Psoas muscle (tissue), 8 donors: ENCODE results near the gene FOXP2. TPM values are rescaled to one million over a fixed set of nuclear protein-coding genes. Genes with fewer than 3 reads are reported as not detected.

Source experiments
- ATAC-seq, 4 donors: fragments of 200-7000 bp; cut with Tn5 transposase; one replicate each; pipeline ENCODE4 v1.9.1; 2020; ENCODE audit warnings: moderate library complexity in 3 of 4, mild to moderate bottlenecking in 2 of 4
- DNase-seq, 2 donors: peaks; one replicate each; pipeline ENCODE4 v3.0.0-alpha.2; 2020
- H3K27ac ChIP-seq: fragments of 200-600 bp; one replicate; pipeline ENCODE4 v1.8.0; 2022
- H3K27me3 ChIP-seq, 3 donors: fragments of 200-600 bp in 1 of 3; one replicate each; pipeline versions ENCODE4 v1.6.1 to v1.8.0; 2013 to 2022; ENCODE audit warnings: low read length in 2 of 3, mild to moderate bottlenecking in 2 of 3, moderate library complexity in 1 of 3; ENCODE audit not compliant: insufficient read depth in 3 of 3
- H3K36me3 ChIP-seq, 2 donors: fragments of 200-600 bp in 1 of 2; one replicate each; pipeline versions ENCODE4 v1.6.1 to v1.8.0; 2013 to 2022; ENCODE audit warnings: low read depth in 1 of 2, mild to moderate bottlenecking in 1 of 2, moderate library complexity in 1 of 2; ENCODE audit not compliant: insufficient read depth in 1 of 2
- H3K4me1 ChIP-seq: fragments of 200-600 bp; one replicate; pipeline ENCODE4 v1.8.0; 2022
- H3K4me3 ChIP-seq: fragments of 200-600 bp; one replicate; pipeline ENCODE4 v1.8.0; 2022; ENCODE audit warnings: mild to moderate bottlenecking
- H3K9me3 ChIP-seq: fragments of 200-600 bp; one replicate; pipeline ENCODE4 v1.8.0; 2022
- WGBS, 3 donors: extraction: QIAGEN DNeasy Blood & Tissue Kit; methylation state at CpG; one replicate each; pipeline versions ENCODE4 v1.1.6 to v1.1.7; 2013; 5-methylcytosine and 5-hydroxymethylcytosine counted together
- intact Hi-C, 2 donors: fragments of 100-400 bp; cut with DNase I; formaldehyde crosslinking; loops; one replicate each; pipeline versions ENCODE4 v1.11.0 to v1.14.2; 2022
- polyA plus RNA-seq, 3 donors: library from polyadenylated mRNA; stranded (reverse); fragments of 200-250 nt; gene quantifications; one replicate each; pipeline ENCODE4 v1.2.3, GENCODE V29; 2013
- total RNA-seq, 4 donors: library from RNA; stranded (reverse); fragmentation: NEBNext Ultra II Directional in 2 of 4; extraction: Animal tissue kit (Norgen Biotek cat#: 25700) in 2 of 4; gene quantifications; one replicate each; pipeline versions ENCODE4 v1.2.1 to v1.2.4, GENCODE V29; 2021 to 2023
- TF ChIP-seq, protein P1 (sequence below): fragments of 200-600 bp; IDR thresholded peaks from one replicate; pipeline ENCODE4 v1.8.0; 2022; ENCODE audit warnings: antibody characterized with exemption
- donor health status: healthy with polysubstance abuse.
- donor health status: DM: no; HTN: no; CAD: no; lungs with moderate emphysema.
- donor health status: Bipolar disorder and iron deficiency.
- donor health status: healthy.
- donor health status: DM: yes; HTN: yes; CAD: no.
- donor health status: DM: no; HTN: no; CAD: no.
- donor health status: DM: no; HTN: no; CAD: no.
- donor health status: DM: yes; HTN: yes; CAD: no.

Gene FOXP2
- total and polyA plus RNA-seq, 7 donors = 0.35 to 6.7 (median 5.1) TPM

DNA sequence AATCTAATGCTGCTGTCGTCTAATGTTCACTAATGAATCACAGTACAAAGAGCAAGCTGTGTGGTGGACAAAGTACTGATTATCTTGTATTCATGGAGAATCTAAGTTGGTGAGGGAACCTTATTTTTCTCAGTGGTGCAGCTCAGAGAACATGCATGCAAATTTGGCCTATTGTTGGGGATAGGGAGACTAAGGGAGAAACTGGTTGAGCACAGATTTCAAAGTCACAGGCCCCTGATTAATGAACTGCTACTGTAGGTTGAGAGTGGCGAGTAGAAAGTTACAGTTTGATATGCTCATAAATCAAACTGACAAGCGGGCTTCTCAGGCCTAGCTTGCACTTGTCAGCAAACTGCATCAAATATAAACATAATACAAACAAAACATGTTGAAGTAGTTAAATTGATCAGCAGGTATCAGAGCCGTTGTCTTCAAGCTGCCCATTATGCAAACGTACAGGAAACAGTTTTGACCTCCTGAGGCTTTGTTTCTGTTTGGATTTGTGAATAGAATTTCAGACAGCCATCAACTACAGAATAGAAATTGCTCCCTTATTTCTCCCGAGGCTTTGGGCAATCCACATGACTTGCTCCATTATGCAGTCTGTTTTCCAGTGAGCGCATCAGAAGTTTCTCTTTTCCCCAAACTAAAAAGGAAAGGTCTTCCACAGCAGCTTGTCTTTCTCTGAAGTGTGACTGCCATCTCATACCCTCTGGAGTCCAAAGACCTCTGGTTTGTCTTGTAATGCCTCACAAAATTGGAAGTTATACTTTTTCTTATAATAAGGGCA, 215.8 kb downstream of the FOXP2 start:
- no peak overlapping the region for H3K4me3 ChIP-seq
- intact Hi-C loops = no loop called here
- no peaks in the 10 kb centered on the region for H3K9me3 ChIP-seq
- ATAC-seq = no peak
- 60 to 74% (median 62%) methylated on average over 7 of the region's 7 CpGs for WGBS, 3 donors
- H3K27ac ChIP-seq = no peak overlapping the region
- DNase-seq = no peak
- H3K4me1 ChIP-seq = no peaks in the 10 kb centered on the region
- TF ChIP-seq, protein P1, sequence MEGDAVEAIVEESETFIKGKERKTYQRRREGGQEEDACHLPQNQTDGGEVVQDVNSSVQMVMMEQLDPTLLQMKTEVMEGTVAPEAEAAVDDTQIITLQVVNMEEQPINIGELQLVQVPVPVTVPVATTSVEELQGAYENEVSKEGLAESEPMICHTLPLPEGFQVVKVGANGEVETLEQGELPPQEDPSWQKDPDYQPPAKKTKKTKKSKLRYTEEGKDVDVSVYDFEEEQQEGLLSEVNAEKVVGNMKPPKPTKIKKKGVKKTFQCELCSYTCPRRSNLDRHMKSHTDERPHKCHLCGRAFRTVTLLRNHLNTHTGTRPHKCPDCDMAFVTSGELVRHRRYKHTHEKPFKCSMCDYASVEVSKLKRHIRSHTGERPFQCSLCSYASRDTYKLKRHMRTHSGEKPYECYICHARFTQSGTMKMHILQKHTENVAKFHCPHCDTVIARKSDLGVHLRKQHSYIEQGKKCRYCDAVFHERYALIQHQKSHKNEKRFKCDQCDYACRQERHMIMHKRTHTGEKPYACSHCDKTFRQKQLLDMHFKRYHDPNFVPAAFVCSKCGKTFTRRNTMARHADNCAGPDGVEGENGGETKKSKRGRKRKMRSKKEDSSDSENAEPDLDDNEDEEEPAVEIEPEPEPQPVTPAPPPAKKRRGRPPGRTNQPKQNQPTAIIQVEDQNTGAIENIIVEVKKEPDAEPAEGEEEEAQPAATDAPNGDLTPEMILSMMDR = no peak
- H3K36me3 ChIP-seq = peaks cover 5 to 49% of the 10 kb centered on the region in 2 donors
- no peaks in the 10 kb centered on the region for H3K27me3 ChIP-seq

DNA sequence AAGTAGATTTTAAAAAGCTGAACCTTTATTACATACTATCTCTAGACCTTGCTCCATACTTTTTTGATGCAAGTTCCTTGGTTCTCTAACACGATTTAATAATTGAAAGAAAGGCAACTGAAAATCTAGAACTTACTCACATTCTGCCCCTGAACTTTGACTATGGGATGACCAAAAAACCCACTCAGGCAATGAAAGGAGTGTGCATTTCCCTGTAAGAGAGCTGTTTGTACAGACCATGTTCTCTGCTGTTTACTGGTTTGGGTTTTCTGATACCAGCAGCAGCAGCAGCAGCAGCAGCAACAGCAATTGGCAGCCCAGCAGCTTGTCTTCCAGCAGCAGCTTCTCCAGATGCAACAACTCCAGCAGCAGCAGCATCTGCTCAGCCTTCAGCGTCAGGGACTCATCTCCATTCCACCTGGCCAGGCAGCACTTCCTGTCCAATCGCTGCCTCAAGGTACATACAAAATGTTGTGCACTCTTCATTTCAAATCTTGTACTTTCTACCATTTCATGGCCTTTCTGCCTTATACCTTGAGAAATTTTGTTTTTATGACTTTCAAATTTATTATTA, 216.7 kb downstream of the FOXP2 start:
- no peak for ATAC-seq
- H3K27ac ChIP-seq = no peak overlapping the region
- 80 to 88% (median 84%) methylated on average over 3 of the region's 3 CpGs for WGBS, 3 donors

GRCh38 chr7:114639451-114639850, 224.8 kb downstream of the FOXP2 start:
- Histone ChIP-seq H3K27me3 (no peaks in the 10 kb centered on the region), H3K4me3 (no peak overlapping the region), H3K4me1 (no peaks in the 10 kb centered on the region), H3K27ac (no peak overlapping the region), H3K36me3 (peaks cover 0 to 14% of the 10 kb centered on the region in 2 donors), H3K9me3 (no peaks in the 10 kb centered on the region)
- ATAC-seq = no peak
- DNase-seq = no peak
- TF ChIP-seq, protein P1 = no peak
- intact Hi-C loops = no loop called here
- 92 to 95% (median 92%) methylated on average over 1 of the region's 1 CpG for WGBS, 3 donors

More for the DNA sequence above, 216.7 kb downstream of the FOXP2 start:
- peak in 1 of 2 donors; percentile 17 for DNase-seq
- intact Hi-C loops = no loop called here
- Histone ChIP-seq H3K4me3 (no peak overlapping the region), H3K36me3 (peaks cover 5 to 49% of the 10 kb centered on the region in 2 donors), H3K4me1 (no peaks in the 10 kb centered on the region), H3K9me3 (no peaks in the 10 kb centered on the region), H3K27me3 (no peaks in the 10 kb centered on the region)
- TF ChIP-seq, protein P1 = no peak

DNA sequence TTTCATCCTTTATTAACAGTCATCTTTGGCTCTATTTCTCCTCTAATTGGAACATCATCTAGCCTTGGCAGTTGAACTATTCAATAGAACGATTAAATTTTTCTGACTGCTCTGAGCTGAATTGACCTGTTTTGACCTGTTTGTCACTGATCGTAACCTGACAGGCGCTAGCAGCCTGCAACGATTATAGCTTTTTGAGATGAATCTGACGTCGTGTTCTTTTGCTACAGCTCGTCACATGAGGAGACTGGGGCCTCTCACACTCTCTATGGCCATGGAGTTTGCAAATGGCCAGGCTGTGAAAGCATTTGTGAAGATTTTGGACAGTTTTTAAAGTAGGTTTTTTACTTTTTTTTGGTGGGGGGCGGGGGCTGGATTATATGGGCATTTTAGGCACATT, 229.8 kb downstream of the FOXP2 start:
- no peaks in the 10 kb centered on the region for H3K27me3 ChIP-seq
- H3K4me3 ChIP-seq = no peak overlapping the region
- no peak overlapping the region for H3K27ac ChIP-seq
- peaks cover 0 to 15% of the 10 kb centered on the region in 2 donors for H3K36me3 ChIP-seq
- no peaks in the 10 kb centered on the region for H3K4me1 ChIP-seq
- TF ChIP-seq, protein P1 = no peak
- H3K9me3 ChIP-seq = no peaks in the 10 kb centered on the region
- ATAC-seq (no peak), DNase-seq (no peak)
- intact Hi-C loops = no loop called here
- WGBS, 3 donors = 78 to 79% (median 78%) methylated on average over 8 of the region's 8 CpGs
